Nephron progenitor cell (in vitro differentiated cells): ENCODE results near the gene TWNK.

Experiments used
- DNase-seq: peaks from one replicate; pipeline ENCODE4 v3.0.0; 2021
- H3K27ac Mint-ChIP-seq: 2 replicates; pipeline ENCODE4 v1.8.0; 2021; ENCODE audit warnings: mild to moderate bottlenecking, moderate library complexity, mixed read lengths
- H3K27me3 Mint-ChIP-seq: 2 replicates; pipeline ENCODE4 v1.8.0; 2021; ENCODE audit warnings: mild to moderate bottlenecking, low read depth, mixed read lengths; ENCODE audit not compliant: poor library complexity
- H3K36me3 Mint-ChIP-seq: 2 replicates; pipeline ENCODE4 v1.8.0; 2021; ENCODE audit warnings: low read depth, mixed read lengths
- H3K4me1 Mint-ChIP-seq: 2 replicates; pipeline ENCODE4 v1.8.0; 2021; ENCODE audit warnings: mixed read lengths
- H3K4me3 Mint-ChIP-seq: 2 replicates; pipeline ENCODE4 v1.8.0; 2021; ENCODE audit warnings: mild to moderate bottlenecking, moderate library complexity, mixed read lengths
- H3K9me3 Mint-ChIP-seq: 2 replicates; pipeline ENCODE4 v1.8.0; 2021; ENCODE audit warnings: mild to moderate bottlenecking, moderate library complexity, mixed read lengths
- TF ChIP-seq, protein P1 (sequence below): fragments of 200-600 bp; sonication (generic); IDR thresholded peaks from 2 replicates; pipeline ENCODE4 v1.5.0; 2021; ENCODE audit warnings: antibody characterized with exemption

Gene TWNK

DNA sequence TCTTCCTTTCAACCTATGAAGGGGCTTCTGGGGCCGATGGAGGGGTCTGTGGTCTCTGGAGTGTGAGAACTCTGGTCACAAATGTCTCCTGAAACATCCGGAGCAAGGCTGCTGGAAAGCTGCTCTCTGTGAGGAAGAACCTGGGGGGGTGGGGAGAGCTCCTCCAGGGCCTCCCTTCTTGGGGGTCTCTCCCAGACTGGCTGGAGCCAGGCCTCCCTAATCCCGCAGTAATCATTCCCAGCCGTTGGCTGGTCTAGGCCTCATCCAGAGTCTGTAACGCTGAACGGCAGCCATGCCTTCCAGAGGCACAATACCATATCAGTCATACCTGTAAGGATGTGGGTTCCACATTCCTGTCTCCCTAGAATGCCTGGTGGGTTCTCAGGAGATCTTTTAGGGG lies 7.8 kb downstream of the TWNK start:
- no peaks in the 10 kb centered on the region for H3K9me3 Mint-ChIP-seq
- peak overlapping the region; percentile 28 for H3K4me3 Mint-ChIP-seq
- H3K27ac Mint-ChIP-seq: no peak overlapping the region
- H3K4me1 Mint-ChIP-seq: peaks cover 41% of the 10 kb centered on the region
- peaks cover 27% of the 10 kb centered on the region for H3K36me3 Mint-ChIP-seq
- TF ChIP-seq, protein P1, sequence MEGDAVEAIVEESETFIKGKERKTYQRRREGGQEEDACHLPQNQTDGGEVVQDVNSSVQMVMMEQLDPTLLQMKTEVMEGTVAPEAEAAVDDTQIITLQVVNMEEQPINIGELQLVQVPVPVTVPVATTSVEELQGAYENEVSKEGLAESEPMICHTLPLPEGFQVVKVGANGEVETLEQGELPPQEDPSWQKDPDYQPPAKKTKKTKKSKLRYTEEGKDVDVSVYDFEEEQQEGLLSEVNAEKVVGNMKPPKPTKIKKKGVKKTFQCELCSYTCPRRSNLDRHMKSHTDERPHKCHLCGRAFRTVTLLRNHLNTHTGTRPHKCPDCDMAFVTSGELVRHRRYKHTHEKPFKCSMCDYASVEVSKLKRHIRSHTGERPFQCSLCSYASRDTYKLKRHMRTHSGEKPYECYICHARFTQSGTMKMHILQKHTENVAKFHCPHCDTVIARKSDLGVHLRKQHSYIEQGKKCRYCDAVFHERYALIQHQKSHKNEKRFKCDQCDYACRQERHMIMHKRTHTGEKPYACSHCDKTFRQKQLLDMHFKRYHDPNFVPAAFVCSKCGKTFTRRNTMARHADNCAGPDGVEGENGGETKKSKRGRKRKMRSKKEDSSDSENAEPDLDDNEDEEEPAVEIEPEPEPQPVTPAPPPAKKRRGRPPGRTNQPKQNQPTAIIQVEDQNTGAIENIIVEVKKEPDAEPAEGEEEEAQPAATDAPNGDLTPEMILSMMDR: no peak
- DNase-seq: no peak
- peaks cover 3% of the 10 kb centered on the region for H3K27me3 Mint-ChIP-seq

DNA sequence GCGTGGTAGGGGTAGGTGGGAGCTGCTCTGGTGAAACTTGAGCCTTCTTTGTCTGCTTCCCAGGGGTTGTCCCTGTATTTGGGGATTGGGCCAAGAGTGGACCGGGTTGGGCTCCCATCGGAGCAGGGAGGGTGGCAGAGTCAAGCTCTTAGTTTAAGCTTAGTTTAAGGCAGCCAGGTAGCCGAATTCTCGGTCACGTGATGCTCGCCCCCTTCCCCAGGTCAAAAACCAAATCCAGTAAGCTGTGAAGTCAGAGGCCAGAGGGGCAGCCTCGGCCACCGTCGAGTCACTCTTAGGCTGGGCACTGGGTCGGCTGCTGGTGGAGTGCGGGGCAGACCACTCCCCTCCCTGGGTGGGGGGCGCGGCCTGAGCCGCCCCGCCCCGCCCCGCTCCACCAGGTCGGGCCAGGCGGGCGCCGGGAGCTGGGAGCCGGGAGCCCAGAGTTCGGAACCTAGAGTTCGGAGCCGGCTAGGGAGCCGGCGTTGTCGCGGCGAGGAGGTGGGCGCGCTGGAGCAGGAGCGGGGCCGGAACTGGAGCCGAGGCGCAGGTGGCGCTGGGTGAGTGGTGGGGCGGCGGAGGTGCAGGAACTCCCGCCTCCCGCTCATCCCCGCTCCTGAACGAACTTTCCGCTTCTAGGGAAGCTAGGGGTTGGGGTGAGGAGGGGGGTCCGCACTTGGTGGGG lies 9.5 kb downstream of the TWNK start:
- peaks cover 51% of the 10 kb centered on the region for H3K4me1 Mint-ChIP-seq
- TF ChIP-seq, protein P1: no peak

DNA sequence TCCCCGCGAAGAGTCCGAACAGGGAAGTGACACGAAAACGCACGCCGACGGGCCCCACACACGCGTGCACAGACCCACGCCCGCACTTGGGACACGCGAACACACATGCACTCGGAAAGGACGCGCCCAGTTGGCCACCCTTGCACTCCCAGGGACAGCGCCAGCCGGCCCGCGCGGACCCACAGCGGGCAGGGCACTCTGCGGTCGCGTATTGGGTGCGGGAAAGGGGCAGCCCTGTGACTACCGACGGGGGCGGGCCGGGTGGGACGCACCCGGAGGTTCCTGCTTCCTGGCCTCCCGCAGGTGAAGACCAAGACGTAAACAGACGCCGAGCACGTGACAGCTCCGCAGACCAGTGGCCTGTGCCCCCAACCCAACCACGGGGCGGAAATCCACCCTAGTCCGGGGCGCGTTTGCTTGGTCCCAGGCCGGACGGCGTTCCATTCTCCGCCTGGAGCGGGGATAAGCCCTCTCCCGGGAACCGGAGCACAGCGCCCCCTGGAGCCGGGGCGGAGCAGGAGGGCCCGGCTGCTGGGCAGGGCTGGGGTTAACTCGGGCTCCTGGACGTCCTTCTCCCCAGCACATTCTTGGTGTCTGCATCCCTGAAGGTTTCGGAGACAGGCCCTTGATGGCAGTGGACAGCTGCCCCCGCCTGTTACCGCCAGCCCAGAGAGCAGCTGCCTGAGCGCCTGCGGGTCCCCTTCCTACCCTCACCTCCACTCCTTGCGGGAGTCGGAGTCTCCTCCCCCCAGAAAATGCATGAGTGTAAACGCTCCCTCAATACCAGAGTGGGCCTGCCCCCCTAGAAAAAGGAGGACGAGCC lies 10.2 kb downstream of the TWNK start:
- Mint-ChIP-seq H3K4me1 (peaks cover 55% of the 10 kb centered on the region), H3K27me3 (peaks cover 3% of the 10 kb centered on the region), H3K4me3 (peak overlapping the region; percentile 88), H3K9me3 (no peaks in the 10 kb centered on the region), H3K27ac (peak overlapping the region; percentile 97), H3K36me3 (peaks cover 13% of the 10 kb centered on the region)
- peak; percentile 85 for DNase-seq
- TF ChIP-seq, protein P1: peak; percentile 87

More for the DNA sequence above, 9.5 kb downstream of the TWNK start:
- DNase-seq: peak; percentile 62
- peak overlapping the region; percentile 22 for H3K27ac Mint-ChIP-seq
- peaks cover 3% of the 10 kb centered on the region for H3K27me3 Mint-ChIP-seq
- peak overlapping the region; percentile 88 for H3K4me3 Mint-ChIP-seq
- peaks cover 13% of the 10 kb centered on the region for H3K36me3 Mint-ChIP-seq
- H3K9me3 Mint-ChIP-seq: no peaks in the 10 kb centered on the region

DNA sequence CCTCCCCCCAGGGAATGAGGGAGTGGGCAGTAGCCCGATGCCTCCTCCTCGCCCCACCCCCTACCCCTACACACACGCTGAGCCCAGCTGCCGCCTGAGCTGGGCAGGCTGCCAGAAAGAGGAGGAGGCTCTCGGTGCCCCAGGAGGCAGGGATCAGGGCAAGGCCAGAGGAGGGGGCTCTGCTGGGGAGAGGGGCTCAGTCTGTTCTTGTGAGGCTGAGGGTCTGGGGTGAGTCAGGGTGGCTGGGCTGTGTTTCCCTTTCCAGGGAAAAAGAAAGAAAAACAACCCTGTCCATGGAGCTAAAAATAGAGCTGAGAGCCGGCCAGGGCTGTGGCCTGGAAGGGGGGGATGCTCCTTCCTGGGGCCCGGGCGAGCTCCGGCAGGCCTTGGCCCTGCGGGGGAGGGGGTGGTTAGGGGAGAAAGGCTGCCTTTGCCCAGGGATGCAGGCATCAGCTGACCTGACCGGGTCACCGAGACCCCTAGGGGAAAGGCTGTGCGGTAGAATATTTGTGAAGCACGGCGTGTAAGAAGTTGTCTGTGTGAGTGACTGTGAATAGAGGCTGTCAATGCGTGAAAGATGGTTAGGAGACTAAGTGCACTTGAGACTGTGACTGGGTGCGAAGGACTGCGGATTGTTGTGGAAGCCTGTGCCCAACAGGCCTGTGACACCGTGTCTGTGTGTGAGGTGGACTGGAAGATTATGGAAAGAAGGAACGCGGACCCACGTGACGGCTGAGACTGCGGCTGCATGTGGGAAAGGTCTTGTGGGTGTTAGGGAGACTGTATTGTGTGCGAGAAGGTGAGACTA lies 11.0 kb downstream of the TWNK start:
- Mint-ChIP-seq H3K36me3 (peaks cover 15% of the 10 kb centered on the region), H3K27me3 (peaks cover 3% of the 10 kb centered on the region), H3K27ac (peak overlapping the region; percentile 97), H3K4me3 (peak overlapping the region; percentile 88), H3K9me3 (no peaks in the 10 kb centered on the region), H3K4me1 (peaks cover 54% of the 10 kb centered on the region)
- DNase-seq: peak; percentile 77
- TF ChIP-seq, protein P1: no peak

DNA sequence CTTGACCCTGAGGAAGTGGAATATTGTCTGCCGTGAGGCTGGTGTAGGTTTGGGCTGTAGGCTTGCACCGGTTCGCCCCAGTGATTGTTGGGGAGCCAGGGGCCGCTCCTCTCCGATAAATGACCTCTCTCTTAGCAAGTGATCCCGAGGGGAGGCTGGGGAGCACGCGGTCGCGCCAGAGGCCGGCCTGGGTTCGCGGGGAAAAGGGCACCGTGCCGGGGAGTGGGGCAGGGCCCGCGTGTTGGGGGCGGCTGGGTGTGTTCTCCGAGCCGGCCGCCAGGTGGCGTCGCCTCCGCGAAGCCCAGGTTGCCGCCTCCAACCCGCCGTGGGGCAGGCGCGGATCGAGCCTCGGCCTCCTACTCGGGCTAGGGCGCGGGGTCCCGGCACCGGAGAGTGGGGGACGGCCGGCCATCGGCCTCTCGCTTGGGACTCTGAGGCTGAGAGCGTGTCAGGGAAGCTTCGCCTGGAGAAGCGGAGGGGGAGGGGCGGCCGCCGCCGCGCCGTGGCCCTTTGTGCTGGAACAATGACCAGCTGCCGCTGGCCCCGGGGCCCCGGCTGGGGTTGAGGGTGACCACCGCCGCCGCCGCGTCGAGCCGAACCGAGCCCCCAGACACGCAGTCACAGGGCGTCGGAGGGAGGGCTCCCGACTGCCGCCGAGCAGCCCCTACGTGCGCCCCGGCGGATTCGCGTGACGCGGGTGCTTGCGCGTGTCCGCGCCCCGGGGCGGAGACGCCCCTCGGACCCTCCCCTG lies 11.8 kb downstream of the TWNK start:
- peaks cover 3% of the 10 kb centered on the region for H3K27me3 Mint-ChIP-seq
- H3K36me3 Mint-ChIP-seq: peaks cover 16% of the 10 kb centered on the region
- TF ChIP-seq, protein P1: peak; percentile 93
- peak; percentile 84 for DNase-seq
- peaks cover 49% of the 10 kb centered on the region for H3K4me1 Mint-ChIP-seq
- H3K27ac Mint-ChIP-seq: peak overlapping the region; percentile 97
- peak overlapping the region; percentile 88 for H3K4me3 Mint-ChIP-seq
- no peaks in the 10 kb centered on the region for H3K9me3 Mint-ChIP-seq
